T-helper 2 cell treated with Interferon-gamma antibody and Interleukin-4, amounts not matched to agents 5 μg/mL and 100 μg/mL, for 36 hours (primary cell): ENCODE results near the gene DUOX2.

Source experiments
- DNase-seq: peaks from one replicate; pipeline ENCODE4 v3.0.0; 2021; ENCODE audit warnings: low spot score
- H3K27ac Mint-ChIP-seq: one replicate; pipeline ENCODE4 v1.8.0; 2021; ENCODE audit warnings: mild to moderate bottlenecking, mixed read lengths
- H3K27me3 Mint-ChIP-seq: one replicate; pipeline ENCODE4 v1.8.0; 2021; ENCODE audit warnings: low read depth, mixed read lengths
- H3K36me3 Mint-ChIP-seq: one replicate; pipeline ENCODE4 v1.8.0; 2021; ENCODE audit warnings: low read depth, mixed read lengths
- H3K4me1 Mint-ChIP-seq: one replicate; pipeline ENCODE4 v1.8.0; 2021; ENCODE audit warnings: low read depth, mixed read lengths
- H3K4me3 Mint-ChIP-seq: one replicate; pipeline ENCODE4 v1.8.0; 2022; ENCODE audit warnings: mild to moderate bottlenecking, moderate library complexity, mixed read lengths
- H3K9me3 Mint-ChIP-seq: one replicate; pipeline ENCODE4 v1.8.0; 2021; ENCODE audit warnings: mixed read lengths

Gene DUOX2

DNA sequence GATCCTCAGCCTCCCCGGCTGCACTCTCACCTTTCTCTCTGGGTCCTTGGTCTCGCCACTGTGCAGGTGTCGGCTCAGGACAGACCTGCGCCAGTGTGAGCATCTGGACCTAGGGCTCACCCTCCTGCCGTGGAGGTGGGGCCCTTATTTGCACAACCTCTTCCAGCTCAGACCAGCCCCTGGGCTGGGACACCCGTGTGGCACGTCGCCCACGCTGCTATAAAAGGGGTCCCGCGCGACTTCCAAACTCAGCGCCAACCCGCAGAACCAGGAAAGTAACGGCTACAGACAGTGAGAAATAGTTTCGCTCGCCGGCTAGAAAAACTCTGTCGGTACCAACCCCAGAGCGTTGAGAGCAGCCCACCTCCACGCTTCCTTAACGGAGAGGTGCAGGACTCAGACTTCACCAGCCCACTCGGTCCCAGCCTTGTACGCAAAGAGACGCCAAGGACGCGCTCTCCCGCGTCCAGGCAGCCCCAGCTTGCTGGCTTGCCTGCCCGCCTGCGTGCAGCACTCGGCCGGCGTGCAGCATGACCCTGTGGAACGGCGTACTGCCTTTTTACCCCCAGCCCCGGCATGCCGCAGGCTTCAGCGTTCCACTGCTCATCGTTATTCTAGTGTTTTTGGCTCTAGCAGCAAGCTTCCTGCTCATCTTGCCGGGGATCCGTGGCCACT, at the start of gene DUOX2, which contains the start of gene DUOXA2:
Gene DUOX2, minus strand, starts transcription at position 97 of the 675 bp plus-strand sequence. CDS start 761 bp downstream, outside the sequence.
Gene DUOXA2, plus strand, starts transcription at position 251 of the 675 bp plus-strand sequence. Its CDS starts 280 bp downstream, at position 531.
- DNase-seq, result no peak
- H3K9me3 Mint-ChIP-seq, result no peaks in the 10 kb centered on the region
- H3K27me3 Mint-ChIP-seq, result peaks cover 84% of the 10 kb centered on the region
- peaks cover 3% of the 10 kb centered on the region for H3K36me3 Mint-ChIP-seq
- no peak within 1 kb of the TSS for H3K4me3 Mint-ChIP-seq
- peaks cover 11% of the 10 kb centered on the region for H3K4me1 Mint-ChIP-seq
- H3K27ac Mint-ChIP-seq, result no peak within 1 kb of the TSS

DNA sequence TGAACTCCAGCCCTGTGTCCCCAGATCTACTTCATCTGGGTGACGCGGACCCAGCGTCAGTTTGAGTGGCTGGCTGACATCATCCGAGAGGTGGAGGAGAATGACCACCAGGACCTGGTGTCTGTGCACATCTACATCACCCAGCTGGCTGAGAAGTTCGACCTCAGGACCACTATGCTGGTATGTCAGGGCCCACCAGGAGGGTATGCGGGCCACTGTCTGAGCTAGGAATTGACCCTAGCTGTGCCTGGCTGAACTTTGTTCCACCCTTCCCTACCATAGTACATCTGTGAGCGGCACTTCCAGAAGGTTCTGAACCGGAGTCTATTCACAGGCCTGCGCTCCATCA, 49.5 kb upstream of the DUOX2 start:
- no peak overlapping the region for H3K4me3 Mint-ChIP-seq
- no peak overlapping the region for H3K27ac Mint-ChIP-seq
- H3K27me3 Mint-ChIP-seq, result no peaks in the 10 kb centered on the region
- DNase-seq, result no peak
- peaks cover 3% of the 10 kb centered on the region for H3K36me3 Mint-ChIP-seq
- H3K4me1 Mint-ChIP-seq, result peaks cover 16% of the 10 kb centered on the region
- H3K9me3 Mint-ChIP-seq, result no peaks in the 10 kb centered on the region

DNA sequence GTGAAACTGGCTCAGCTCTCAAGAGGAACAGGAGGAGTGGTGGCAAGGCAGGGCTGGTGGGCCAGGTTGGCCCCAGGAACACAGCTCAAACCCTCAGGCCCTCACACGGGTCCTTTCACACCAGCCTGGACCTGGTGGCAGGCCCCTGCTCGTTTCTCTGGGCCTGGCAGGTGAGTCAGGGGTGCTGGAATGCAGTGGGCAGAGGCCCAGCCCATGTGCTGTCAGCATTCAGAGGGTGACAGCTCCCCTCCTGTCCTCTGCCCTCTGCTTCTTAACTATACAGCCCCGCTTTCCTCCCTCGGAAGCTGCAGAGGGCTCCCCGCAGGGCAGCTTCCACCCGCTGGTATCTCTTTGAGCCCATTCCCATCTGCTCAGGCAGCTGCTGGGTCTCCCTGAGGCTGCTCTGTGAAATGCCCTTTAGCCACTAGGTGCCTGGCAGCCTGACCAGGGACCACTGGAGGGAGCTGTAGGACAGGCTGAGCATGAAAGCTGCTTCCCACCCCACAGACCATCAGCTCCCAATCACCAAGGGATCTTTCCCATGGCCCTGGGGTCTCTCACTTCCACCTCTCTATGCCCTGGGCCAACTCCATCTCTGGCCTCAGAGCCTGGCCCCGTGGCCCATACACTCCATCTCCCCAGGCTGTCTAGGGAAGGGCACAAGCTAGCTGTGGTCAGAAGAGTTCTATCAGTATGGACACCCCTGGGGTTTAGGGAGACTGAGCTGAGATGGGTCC, 49.0 kb upstream of the DUOX2 start:
- Mint-ChIP-seq H3K36me3 (peaks cover 3% of the 10 kb centered on the region), H3K27me3 (no peaks in the 10 kb centered on the region), H3K9me3 (no peaks in the 10 kb centered on the region), H3K4me1 (peaks cover 19% of the 10 kb centered on the region), H3K27ac (no peak overlapping the region), H3K4me3 (no peak overlapping the region)
- DNase-seq, result peak; percentile 50

DNA sequence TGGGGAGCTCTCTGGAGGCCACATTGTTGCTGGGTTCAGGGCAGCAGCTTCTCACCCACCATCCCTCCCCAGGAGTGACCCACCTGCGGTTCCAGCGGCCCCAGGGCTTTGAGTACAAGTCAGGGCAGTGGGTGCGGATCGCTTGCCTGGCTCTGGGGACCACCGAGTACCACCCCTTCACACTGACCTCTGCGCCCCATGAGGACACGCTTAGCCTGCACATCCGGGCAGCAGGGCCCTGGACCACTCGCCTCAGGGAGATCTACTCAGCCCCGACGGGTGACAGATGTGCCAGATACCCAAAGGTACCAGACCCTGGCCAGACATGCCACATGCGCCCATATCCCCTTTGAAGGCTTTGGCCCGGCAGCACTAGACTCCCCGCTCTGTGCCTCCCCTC, 47.7 kb upstream of the DUOX2 start:
- H3K9me3 Mint-ChIP-seq, result no peaks in the 10 kb centered on the region
- no peaks in the 10 kb centered on the region for H3K27me3 Mint-ChIP-seq
- peaks cover 3% of the 10 kb centered on the region for H3K36me3 Mint-ChIP-seq
- peaks cover 23% of the 10 kb centered on the region for H3K4me1 Mint-ChIP-seq
- no peak overlapping the region for H3K4me3 Mint-ChIP-seq
- DNase-seq, result no peak
- no peak overlapping the region for H3K27ac Mint-ChIP-seq

DNA sequence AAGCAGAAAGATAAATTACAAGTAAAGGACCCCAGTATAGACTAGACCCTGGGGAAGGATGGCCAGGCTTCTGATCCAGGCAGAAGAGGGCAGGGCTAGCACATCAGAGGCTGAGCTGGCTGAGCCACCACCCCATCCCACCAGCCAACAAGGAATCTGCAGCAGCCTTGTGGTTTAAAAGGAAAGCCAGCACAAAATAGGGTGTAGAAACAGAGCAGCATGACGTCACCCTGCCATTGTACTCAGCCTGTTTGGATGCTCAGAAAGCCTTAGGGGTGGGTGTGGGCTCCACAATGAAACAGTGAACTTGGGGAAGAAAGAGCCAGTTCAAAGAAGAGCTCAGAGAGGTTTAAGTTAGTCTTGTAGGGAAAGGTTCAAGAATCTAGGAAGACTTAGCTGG, 44.0 kb upstream of the DUOX2 start:
- peak; percentile 30 for DNase-seq
- H3K9me3 Mint-ChIP-seq, result no peaks in the 10 kb centered on the region
- H3K4me3 Mint-ChIP-seq, result no peak overlapping the region
- peaks cover 1% of the 10 kb centered on the region for H3K36me3 Mint-ChIP-seq
- no peaks in the 10 kb centered on the region for H3K27me3 Mint-ChIP-seq
- H3K4me1 Mint-ChIP-seq, result peaks cover 18% of the 10 kb centered on the region
- peak overlapping the region; percentile 46 for H3K27ac Mint-ChIP-seq

DNA sequence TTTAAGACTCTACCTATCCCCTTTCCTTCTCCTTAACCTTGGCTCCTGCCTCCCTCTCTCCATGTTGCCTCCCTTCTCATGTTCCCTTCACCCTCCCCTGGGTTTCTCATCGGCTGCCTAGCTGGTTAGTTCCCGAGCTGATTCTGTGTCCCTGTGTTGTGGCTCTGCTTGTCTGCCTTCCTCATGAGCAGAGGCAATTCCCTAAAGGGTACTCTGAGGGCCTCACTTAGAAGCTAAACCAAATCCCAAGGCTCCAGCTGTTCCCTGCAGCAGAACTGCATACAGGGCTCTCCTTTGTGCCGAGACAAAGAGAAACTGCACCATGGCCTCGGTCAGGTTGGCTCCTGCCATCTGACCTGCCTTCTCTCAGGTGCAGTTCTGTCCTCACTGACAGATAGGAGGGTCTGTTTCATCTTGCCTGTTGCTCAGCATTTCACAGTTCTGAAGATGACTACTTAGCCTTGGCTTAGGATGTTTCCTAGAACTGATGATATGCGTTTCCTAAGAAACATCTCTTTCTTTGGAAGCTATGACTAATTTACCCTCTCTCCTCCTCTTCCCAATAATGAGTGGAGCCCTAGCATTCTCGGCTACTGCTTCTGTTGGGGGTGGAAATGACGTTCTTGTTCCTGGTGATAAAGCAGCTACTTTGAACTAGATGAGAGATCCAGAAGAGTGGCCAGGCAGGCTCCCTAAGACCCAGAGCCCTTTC, 42.9 kb upstream of the DUOX2 start:
- no peak overlapping the region for H3K4me3 Mint-ChIP-seq
- peaks cover 16% of the 10 kb centered on the region for H3K4me1 Mint-ChIP-seq
- H3K9me3 Mint-ChIP-seq, result no peaks in the 10 kb centered on the region
- H3K27ac Mint-ChIP-seq, result peak overlapping the region; percentile 66
- peaks cover 6% of the 10 kb centered on the region for H3K36me3 Mint-ChIP-seq
- no peak for DNase-seq
- H3K27me3 Mint-ChIP-seq, result no peaks in the 10 kb centered on the region

DNA sequence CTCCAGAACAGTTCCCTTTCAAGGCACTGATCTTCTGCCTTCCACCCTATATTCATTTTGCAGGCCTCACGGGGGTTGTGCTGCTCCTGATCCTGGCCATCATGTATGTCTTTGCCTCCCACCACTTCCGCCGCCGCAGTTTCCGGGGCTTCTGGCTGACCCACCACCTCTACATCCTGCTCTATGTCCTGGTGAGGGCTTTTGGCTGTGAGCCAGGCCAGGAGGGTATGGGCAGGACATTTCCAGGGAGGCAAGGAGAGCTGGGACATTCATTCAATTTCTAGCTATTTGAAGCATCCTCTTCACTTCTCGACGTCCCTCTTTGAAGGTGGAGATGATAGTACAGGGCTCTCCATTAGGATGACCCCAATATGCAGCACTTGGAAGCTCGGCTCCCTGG, 41.8 kb upstream of the DUOX2 start:
- H3K27ac Mint-ChIP-seq, result no peak overlapping the region
- no peaks in the 10 kb centered on the region for H3K9me3 Mint-ChIP-seq
- peaks cover 9% of the 10 kb centered on the region for H3K36me3 Mint-ChIP-seq
- peaks cover 16% of the 10 kb centered on the region for H3K4me1 Mint-ChIP-seq
- DNase-seq, result no peak
- H3K4me3 Mint-ChIP-seq, result no peak overlapping the region
- H3K27me3 Mint-ChIP-seq, result no peaks in the 10 kb centered on the region

- Mint-ChIP-seq H3K36me3 (peaks cover 8% of the 10 kb centered on the region), H3K9me3 (no peaks in the 10 kb centered on the region), H3K4me1 (peaks cover 5% of the 10 kb centered on the region), H3K27me3 (no peaks in the 10 kb centered on the region), H3K27ac (no peak overlapping the region), H3K4me3 (no peak overlapping the region)
- DNase-seq, result no peak
Measured at GRCh38 chr15:45151998-45152828, 38.2 kb upstream of the DUOX2 start.

GRCh38 chr15:45150997-45151396, 37.0 kb upstream of the DUOX2 start:
- no peaks in the 10 kb centered on the region for H3K9me3 Mint-ChIP-seq
- no peak for DNase-seq
- H3K4me3 Mint-ChIP-seq, result no peak overlapping the region
- H3K4me1 Mint-ChIP-seq, result no peaks in the 10 kb centered on the region
- H3K27ac Mint-ChIP-seq, result no peak overlapping the region
- H3K36me3 Mint-ChIP-seq, result peaks cover 8% of the 10 kb centered on the region
- H3K27me3 Mint-ChIP-seq, result no peaks in the 10 kb centered on the region

DNA sequence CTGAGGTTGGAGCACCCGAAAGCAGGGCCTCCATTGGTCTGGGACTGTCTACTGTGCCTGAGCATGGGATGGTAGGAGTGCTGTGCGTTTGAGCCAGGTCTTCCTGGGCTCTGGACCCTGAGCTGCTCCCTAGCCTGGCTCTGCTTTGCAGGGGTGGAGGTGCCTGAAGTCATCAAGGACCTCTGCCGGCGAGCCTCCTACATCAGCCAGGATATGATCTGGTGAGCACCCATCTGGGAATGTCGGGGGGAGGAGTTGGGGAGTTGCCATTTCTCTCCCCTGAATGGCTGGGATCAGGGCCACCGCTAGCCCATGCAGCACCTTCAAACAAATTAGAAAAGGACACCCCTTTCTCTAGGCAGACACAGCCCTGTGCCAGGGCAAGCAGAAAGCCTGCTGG, 36.5 kb upstream of the DUOX2 start:
- Mint-ChIP-seq H3K27me3 (no peaks in the 10 kb centered on the region), H3K4me3 (no peak overlapping the region), H3K27ac (no peak overlapping the region), H3K36me3 (peaks cover 8% of the 10 kb centered on the region), H3K9me3 (no peaks in the 10 kb centered on the region), H3K4me1 (no peaks in the 10 kb centered on the region)
- DNase-seq, result no peak

GRCh38 chr15:45149060-45149459, 35.1 kb upstream of the DUOX2 start:
- Mint-ChIP-seq H3K27ac (no peak overlapping the region), H3K27me3 (no peaks in the 10 kb centered on the region)

GRCh38 chr15:45148076-45149059, 34.4 kb upstream of the DUOX2 start:
- Mint-ChIP-seq H3K36me3 (peaks cover 8% of the 10 kb centered on the region), H3K4me1 (no peaks in the 10 kb centered on the region), H3K27me3 (no peaks in the 10 kb centered on the region), H3K9me3 (no peaks in the 10 kb centered on the region), H3K27ac (no peak overlapping the region), H3K4me3 (no peak overlapping the region)
- DNase-seq, result no peak

More at GRCh38 chr15:45149060-45149459, 35.1 kb upstream of the DUOX2 start:
- H3K36me3 Mint-ChIP-seq, result peaks cover 8% of the 10 kb centered on the region
- DNase-seq, result no peak
- H3K9me3 Mint-ChIP-seq, result no peaks in the 10 kb centered on the region
- no peak overlapping the region for H3K4me3 Mint-ChIP-seq
- no peaks in the 10 kb centered on the region for H3K4me1 Mint-ChIP-seq

DNA sequence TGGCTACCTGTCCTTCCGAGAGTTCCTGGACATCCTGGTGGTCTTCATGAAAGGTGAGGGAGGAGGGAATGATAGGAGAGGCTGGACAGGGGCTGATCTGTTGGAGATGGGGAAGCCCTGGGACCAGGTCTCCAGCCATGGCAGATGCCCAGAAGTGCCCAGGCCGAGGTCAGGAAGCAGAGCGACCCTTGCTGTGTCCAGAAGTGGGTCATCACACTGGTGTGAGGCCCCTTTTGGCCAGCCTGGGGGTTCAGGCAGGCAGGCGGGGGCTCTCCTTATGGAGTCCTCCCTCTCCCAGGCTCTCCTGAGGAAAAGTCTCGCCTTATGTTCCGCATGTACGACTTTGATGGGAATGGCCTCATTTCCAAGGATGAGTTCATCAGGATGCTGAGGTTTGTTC, 33.6 kb upstream of the DUOX2 start:
- no peaks in the 10 kb centered on the region for H3K9me3 Mint-ChIP-seq
- no peaks in the 10 kb centered on the region for H3K4me1 Mint-ChIP-seq
- peaks cover 8% of the 10 kb centered on the region for H3K36me3 Mint-ChIP-seq
- no peak overlapping the region for H3K4me3 Mint-ChIP-seq
- DNase-seq, result no peak
- H3K27ac Mint-ChIP-seq, result no peak overlapping the region
- no peaks in the 10 kb centered on the region for H3K27me3 Mint-ChIP-seq
